H9 (cell line): ENCODE results near the gene C3orf70. TPM values are rescaled to one million over a fixed set of nuclear protein-coding genes. Genes with fewer than 3 reads are reported as not detected.

Source experiments
- DNase-seq: peaks from one replicate; pipeline ENCODE4 v3.0.0-alpha.2; 2017
- H2AFZ ChIP-seq: one replicate; pipeline ENCODE4 v1.6.1; 2013; ENCODE audit warnings: mild to moderate bottlenecking, low read length, control low read depth, moderate library complexity
- H2AK5ac ChIP-seq: 2 replicates; pipeline ENCODE4 v1.6.1; 2013; ENCODE audit warnings: low read length, control low read depth, mixed read lengths; ENCODE audit not compliant: insufficient read length
- H2BK120ac ChIP-seq: one replicate; pipeline ENCODE4 v1.6.1; 2013; ENCODE audit warnings: low read depth, mild to moderate bottlenecking, low read length, control low read depth, inconsistent platforms; ENCODE audit not compliant: poor library complexity, severe bottlenecking
- H2BK12ac ChIP-seq: 2 replicates; pipeline ENCODE4 v1.6.1; 2013; ENCODE audit warnings: low read length, control low read depth, mixed read lengths, low read depth; ENCODE audit not compliant: insufficient read length
- H2BK15ac ChIP-seq: 2 replicates; pipeline ENCODE4 v1.6.1; 2013; ENCODE audit warnings: low read depth, low read length, control low read depth
- H2BK20ac ChIP-seq: one replicate; pipeline ENCODE4 v1.6.1; 2013; ENCODE audit warnings: low read depth, mild to moderate bottlenecking, low read length, control low read depth, inconsistent platforms; ENCODE audit not compliant: poor library complexity, severe bottlenecking
- H2BK5ac ChIP-seq: 2 replicates; pipeline ENCODE4 v1.6.1; 2013; ENCODE audit warnings: low read length, control low read depth, mixed read lengths; ENCODE audit not compliant: insufficient read length
- H3K14ac ChIP-seq: 2 replicates; pipeline ENCODE4 v1.6.1; 2013; ENCODE audit warnings: low read length, control low read depth; ENCODE audit not compliant: insufficient read depth
- H3K18ac ChIP-seq: 2 replicates; pipeline ENCODE4 v1.6.1; 2013; ENCODE audit warnings: low read depth, mild to moderate bottlenecking, mixed read lengths, low read length, control low read depth; ENCODE audit not compliant: insufficient read length
- H3K23ac ChIP-seq: 2 replicates; pipeline ENCODE4 v1.6.1; 2013; ENCODE audit warnings: low read length, control low read depth, mixed read lengths, low read depth; ENCODE audit not compliant: insufficient read length
- H3K23me2 ChIP-seq: 2 replicates; pipeline ENCODE4 v1.6.1; 2013; ENCODE audit warnings: low read depth, mild to moderate bottlenecking, mixed read lengths, low read length, control low read depth; ENCODE audit not compliant: insufficient read length, poor library complexity, severe bottlenecking
- H3K27ac ChIP-seq: 2 replicates; pipeline ENCODE4 v1.5.1; 2013; ENCODE audit warnings: low read length, control low read depth, mixed read lengths, low read depth; ENCODE audit not compliant: insufficient read length
- H3K27me3 ChIP-seq: 2 replicates; pipeline ENCODE4 v1.6.1; 2013; ENCODE audit warnings: low read length, control low read depth, inconsistent platforms; ENCODE audit not compliant: insufficient read depth
- H3K4ac ChIP-seq: 2 replicates; pipeline ENCODE4 v1.6.1; 2013; ENCODE audit warnings: low read depth, mild to moderate bottlenecking, control low read depth, inconsistent platforms, low read length, moderate library complexity
- H3K4me1 ChIP-seq: 2 replicates; pipeline ENCODE4 v1.6.1; 2013; ENCODE audit warnings: low read length, control low read depth, inconsistent platforms; ENCODE audit not compliant: insufficient read depth
- H3K4me2 ChIP-seq: 2 replicates; pipeline ENCODE4 v1.6.1; 2013; ENCODE audit warnings: low read length, control low read depth, mixed read lengths; ENCODE audit not compliant: insufficient read length, insufficient read depth
- H3K56ac ChIP-seq: 2 replicates; pipeline ENCODE4 v1.6.1; 2013; ENCODE audit warnings: low read depth, mild to moderate bottlenecking, mixed read lengths, low read length, control low read depth; ENCODE audit not compliant: insufficient read length
- H3K79me1 ChIP-seq: 2 replicates; pipeline ENCODE4 v1.6.1; 2013; ENCODE audit warnings: low read depth, mild to moderate bottlenecking, moderate library complexity, low read length, control low read depth, inconsistent platforms; ENCODE audit not compliant: insufficient read depth, poor library complexity, severe bottlenecking
- H3K79me2 ChIP-seq: 2 replicates; pipeline ENCODE4 v1.6.1; 2013; ENCODE audit warnings: low read length, control low read depth, inconsistent platforms; ENCODE audit not compliant: insufficient read depth
- H3K9ac ChIP-seq: 2 replicates; pipeline ENCODE4 v1.6.1; 2013; ENCODE audit warnings: low read length, control low read depth, mixed read lengths; ENCODE audit not compliant: insufficient read length; ENCODE audit errors: extremely low read depth
- H3K9me3 ChIP-seq: one replicate; pipeline ENCODE4 v1.6.1; 2013; ENCODE audit warnings: low read depth, low read length, inconsistent platforms; ENCODE audit not compliant: control insufficient read depth
- H3T11ph ChIP-seq: one replicate; pipeline ENCODE4 v1.6.1; 2013; ENCODE audit warnings: mild to moderate bottlenecking, low read length, control low read depth, inconsistent platforms
- H4K20me1 ChIP-seq: one replicate; pipeline ENCODE4 v1.6.1; 2013; ENCODE audit not compliant: control insufficient read depth, insufficient read length, insufficient read depth
- H4K5ac ChIP-seq: 2 replicates; pipeline ENCODE4 v1.6.1; 2013; ENCODE audit warnings: low read depth, mild to moderate bottlenecking, mixed read lengths, low read length, control low read depth; ENCODE audit not compliant: insufficient read length
- H4K8ac ChIP-seq: replicated peaks from 2 replicates; pipeline ENCODE4 v1.6.1; 2013; ENCODE audit warnings: low read length, control low read depth, mixed read lengths, low read depth; ENCODE audit not compliant: insufficient read length
- H4K91ac ChIP-seq: 2 replicates; pipeline ENCODE4 v1.6.1; 2013; ENCODE audit warnings: low read depth, mild to moderate bottlenecking, moderate library complexity, mixed read lengths, low read length, control low read depth; ENCODE audit not compliant: insufficient read length
- H3K27ac Mint-ChIP-seq, 3 experiments: 2 replicates in 2 of 3; 3 replicates in 1 of 3; pipeline ENCODE4 v1.8.0; 2020 to 2021; ENCODE audit warnings: mixed read lengths in 3 of 3, mild to moderate bottlenecking in 1 of 3, moderate library complexity in 1 of 3
- H3K27me3 Mint-ChIP-seq: 2 replicates; pipeline ENCODE4 v1.8.0; 2021; ENCODE audit warnings: low read depth, mild to moderate bottlenecking, moderate library complexity, mixed read lengths
- H3K36me3 Mint-ChIP-seq, 3 experiments: 2 replicates in 2 of 3; 3 replicates in 1 of 3; pipeline ENCODE4 v1.8.0; 2020 to 2021; ENCODE audit warnings: low read depth in 3 of 3, mixed read lengths in 3 of 3; ENCODE audit not compliant: insufficient read depth in 1 of 3
- H3K4me1 Mint-ChIP-seq, 2 experiments: 2 replicates each; pipeline ENCODE4 v1.8.0; 2020; ENCODE audit warnings: mixed read lengths in 2 of 2
- H3K4me3 Mint-ChIP-seq, 2 experiments: 2 replicates in 1 of 2; 3 replicates in 1 of 2; pipeline ENCODE4 v1.8.0; 2020 to 2021; ENCODE audit warnings: mild to moderate bottlenecking in 2 of 2, mixed read lengths in 2 of 2, moderate library complexity in 1 of 2
- H3K9me3 Mint-ChIP-seq, 2 experiments: 2 replicates in 1 of 2; 3 replicates in 1 of 2; pipeline ENCODE4 v1.8.0; 2020; ENCODE audit warnings: mild to moderate bottlenecking in 2 of 2, mixed read lengths in 2 of 2, moderate library complexity in 1 of 2
- CTCF ChIP-seq: fragments of 200-600 bp; sonication (generic); conservative IDR thresholded peaks from 3 replicates; pipeline ENCODE4 v1.8.0; 2021; ENCODE audit warnings: antibody characterized with exemption, mild to moderate bottlenecking
- WGBS: extraction: QIAGEN DNeasy Blood & Tissue Kit; methylation state at CpG from one replicate; pipeline ENCODE4 v1.1.7; 2013; ENCODE audit warnings: missing lambda C conversion rate, low lambda C conversion rate, mixed read lengths; ENCODE audit not compliant: insufficient read length; ENCODE audit errors: extremely low coverage; 5-methylcytosine and 5-hydroxymethylcytosine counted together
- total RNA-seq: library from RNA; stranded (reverse); gene quantifications from 2 replicates; pipeline ENCODE4 v1.2.1, GENCODE V29; 2021

Gene C3orf70
- total RNA-seq, 1 experiment from 2014 or later: 0.52 TPM

GRCh38 chr3:185056908-185057307 is 96.0 kb downstream of the C3orf70 start:
- no peaks in the 10 kb centered on the region for H3K4me1 Mint-ChIP-seq

More at GRCh38 chr3:185056908-185057307, 96.0 kb downstream of the C3orf70 start:
- no peak overlapping the region for H2BK15ac ChIP-seq
- H3K4ac ChIP-seq: no peak overlapping the region
- no peaks in the 10 kb centered on the region for H3K23me2 ChIP-seq
- H3K4me1 ChIP-seq: no peaks in the 10 kb centered on the region
- Mint-ChIP-seq H3K9me3 (peaks cover 41 to 43% of the 10 kb centered on the region in 2 experiments), H3K27me3 (no peaks in the 10 kb centered on the region), H3K27ac (no peak overlapping the region; a peak in 1 of 7 replicates), H3K36me3 (peaks cover 13 to 42% (median 42%) of the 10 kb centered on the region in 3 experiments), H3K4me3 (no peak overlapping the region)
- H3K79me2 ChIP-seq: no peaks in the 10 kb centered on the region
- no peak overlapping the region for H3K4me2 ChIP-seq
- H2AFZ ChIP-seq: no peak overlapping the region
- no peak overlapping the region for H3K14ac ChIP-seq
- H2BK12ac ChIP-seq: no peak overlapping the region
- no peak overlapping the region for H3K9ac ChIP-seq
- H4K91ac ChIP-seq: no peak overlapping the region
- no peak overlapping the region for H2BK120ac ChIP-seq
- no peaks in the 10 kb centered on the region for H4K20me1 ChIP-seq
- H4K8ac ChIP-seq: no peak overlapping the region
- TF ChIP-seq CTCF: no peak
- no peak overlapping the region for H4K5ac ChIP-seq
- no peak overlapping the region for H3K18ac ChIP-seq
- H3K79me1 ChIP-seq: no peaks in the 10 kb centered on the region
- H3K9me3 ChIP-seq: no peaks in the 10 kb centered on the region
- H3K56ac ChIP-seq: no peak overlapping the region
- no peak overlapping the region for H2BK5ac ChIP-seq
- no CpG with 5 or more reads among the region's 2 CpGs for WGBS
- H2BK20ac ChIP-seq: no peak overlapping the region
- no peak overlapping the region for H2AK5ac ChIP-seq
- no peaks in the 10 kb centered on the region for H3K27me3 ChIP-seq
- H3K23ac ChIP-seq: no peak overlapping the region
- DNase-seq: no peak
- no peak overlapping the region for H3T11ph ChIP-seq
- H3K27ac ChIP-seq: no peak overlapping the region
